ENCODE data around the gene CNTD1.

- TF ChIP-seq CTCF (IDR thresholded peaks at IDR 0.05; ENCODE audit: borderline replicate concordance, extremely low read depth, low read length, poor library complexity, severe bottlenecking) (no peak), EZH2 (IDR thresholded peaks at IDR 0.05; ENCODE audit: borderline replicate concordance, low read depth, low read length, severe bottlenecking) (no peak)
Observed at GRCh38 chr17:42845918-42846593, 47.4 kb downstream of the CNTD1 start.
